Loucy (cell line): ENCODE data around the gene ST8SIA5.

ENCODE experiments used
- CTCF ChIP-seq: fragments of 200-600 bp; sonication (generic); conservative IDR thresholded peaks from 2 replicates; pipeline ENCODE4 v1.5.1; 2014; ENCODE audit warnings: mild to moderate bottlenecking, antibody characterized with exemption, low read length
- EZH2phosphoT487 ChIP-seq: fragments of 200-600 bp; IDR thresholded peaks from 2 replicates; pipeline ENCODE4 v1.6.1; 2018; ENCODE audit warnings: antibody characterized with exemption, mild to moderate bottlenecking, moderate library complexity, borderline replicate concordance

- TF ChIP-seq EZH2phosphoT487 (no peak), CTCF (no peak)
Observed at GRCh38 chr18:46732801-46733200, 24.1 kb downstream of the ST8SIA5 start.
